Measurements from ENCODE around the gene DENND1A.

Gene DENND1A

GRCh38 chr9:123411191-123411590, 518.7 kb downstream of the DENND1A start:
- TF ChIP-seq CTCF (IDR thresholded peaks at IDR 0.05; ENCODE audit: borderline replicate concordance, control extremely low read depth, extremely low read depth, insufficient read depth, missing control alignments), result no peak
- in situ Hi-C loops (cut with MboI; ENCODE audit: low sequenced_read_pairs, unreplicated experiment), result no loop called here
- DNase-seq (ENCODE audit: low spot score), result no peak

GRCh38 chr9:123410281-123410910, 519.5 kb downstream of the DENND1A start:
- in situ Hi-C loops (cut with MboI; ENCODE audit: low sequenced_read_pairs, unreplicated experiment), result no loop called here
- TF ChIP-seq CTCF (IDR thresholded peaks at IDR 0.05; ENCODE audit: borderline replicate concordance, control extremely low read depth, extremely low read depth, insufficient read depth, missing control alignments), result no peak
- DNase-seq (ENCODE audit: low spot score), result no peak

GRCh38 chr9:123408313-123409262, 521.3 kb downstream of the DENND1A start:
- TF ChIP-seq CTCF (IDR thresholded peaks at IDR 0.05; ENCODE audit: borderline replicate concordance, control extremely low read depth, extremely low read depth, insufficient read depth, missing control alignments), result no peak
- in situ Hi-C loops (cut with MboI; ENCODE audit: low sequenced_read_pairs, unreplicated experiment), result no loop called here
- no peak for DNase-seq (ENCODE audit: low spot score)

GRCh38 chr9:123407217-123407851, 522.6 kb downstream of the DENND1A start:
- TF ChIP-seq CTCF (IDR thresholded peaks at IDR 0.05; ENCODE audit: borderline replicate concordance, control extremely low read depth, extremely low read depth, insufficient read depth, missing control alignments), result no peak
- in situ Hi-C loops (cut with MboI; ENCODE audit: low sequenced_read_pairs, unreplicated experiment), result no loop called here
- no peak for DNase-seq (ENCODE audit: low spot score)

GRCh38 chr9:123406691-123407216, 523.2 kb downstream of the DENND1A start:
- in situ Hi-C loops (cut with MboI; ENCODE audit: low sequenced_read_pairs, unreplicated experiment), result no loop called here
- DNase-seq (ENCODE audit: low spot score), result no peak
- no peak for TF ChIP-seq CTCF (IDR thresholded peaks at IDR 0.05; ENCODE audit: borderline replicate concordance, control extremely low read depth, extremely low read depth, insufficient read depth, missing control alignments)

- in situ Hi-C loops (cut with MboI; ENCODE audit: low sequenced_read_pairs, unreplicated experiment), result no loop called here
- DNase-seq (ENCODE audit: low spot score), result no peak
- TF ChIP-seq CTCF (IDR thresholded peaks at IDR 0.05; ENCODE audit: borderline replicate concordance, control extremely low read depth, extremely low read depth, insufficient read depth, missing control alignments), result no peak
Measured at GRCh38 chr9:123406016-123406415, 523.9 kb downstream of the DENND1A start.
